ENCODE data around the gene PILRB. TPM values are rescaled to one million over a fixed set of nuclear protein-coding genes. Genes with fewer than 3 reads are reported as not detected.
A peak's percentile ranks its signal among the peaks of the same experiment; 100 is the strongest.

Gene PILRB
- polyA plus RNA-seq, 1 donor: 18.0 TPM

DNA sequence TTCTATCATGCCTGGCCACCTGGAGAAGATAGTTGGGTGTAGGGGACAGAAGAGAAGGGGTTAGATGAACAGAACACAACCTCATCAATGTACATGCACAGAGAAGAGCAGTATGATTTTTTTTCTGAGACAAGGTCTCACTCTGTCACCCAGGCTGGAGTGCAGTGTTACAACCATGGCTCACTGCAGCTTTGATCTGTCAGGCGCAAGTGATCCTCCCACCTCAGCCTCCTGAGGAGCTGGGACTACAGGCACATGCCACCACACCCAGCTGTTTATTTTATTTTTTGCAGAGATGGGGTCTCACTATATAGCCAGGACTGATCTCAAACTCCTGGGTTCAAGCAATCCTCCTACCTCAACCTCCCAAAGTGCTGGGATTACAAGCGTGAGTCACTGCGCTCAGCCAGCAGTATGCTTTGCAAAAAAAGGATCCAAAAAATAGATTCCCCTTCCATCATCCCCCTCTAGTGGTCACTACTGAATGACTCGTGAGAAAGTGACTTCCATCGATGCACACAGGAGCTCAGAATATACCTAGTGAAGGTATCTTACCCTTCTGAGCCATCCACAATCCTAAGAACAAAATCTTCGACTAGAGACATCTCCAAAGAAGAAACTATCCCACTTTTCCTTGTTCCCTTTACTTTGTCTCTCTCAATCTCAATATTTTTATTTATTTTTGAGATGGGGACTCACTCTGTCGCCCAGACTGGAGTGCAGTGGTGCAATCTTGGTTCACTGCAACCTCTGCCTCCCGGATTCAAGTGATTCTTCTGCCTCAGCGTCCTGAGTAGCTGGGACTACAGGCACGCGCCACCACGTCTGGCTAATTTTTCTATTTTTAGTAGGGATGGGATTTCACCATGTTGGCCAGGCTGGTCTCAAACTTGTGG, 49.6 kb downstream of the PILRB start:
- DNase-seq: peak; percentile 67

- DNase-seq: no peak
Measured at GRCh38 chr7:100411101-100411500, 53.2 kb downstream of the PILRB start.

- DNase-seq: no peak
Measured at GRCh38 chr7:100413346-100413745, 55.4 kb downstream of the PILRB start.

DNA sequence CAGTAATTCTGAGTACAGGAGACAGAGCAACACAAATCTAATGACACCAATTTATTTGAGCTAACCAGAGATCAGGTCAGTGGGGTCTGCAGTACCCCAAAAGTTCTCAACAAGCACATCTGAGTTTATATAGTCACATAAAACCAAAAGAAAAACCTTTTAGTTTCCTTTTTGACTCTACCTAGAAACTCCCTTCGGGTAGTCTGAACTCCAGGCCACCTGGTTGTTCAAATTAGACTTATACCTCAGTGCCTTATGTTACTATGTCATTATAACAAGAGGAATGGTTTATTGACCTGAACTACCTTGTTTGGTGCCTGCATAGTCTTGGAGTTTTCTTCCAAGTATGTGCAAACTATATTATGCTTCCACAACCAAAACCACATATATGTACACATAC, 56.0 kb downstream of the PILRB start:
- DNase-seq: no peak

- no peak for DNase-seq
Measured at GRCh38 chr7:100415448-100415847, 57.5 kb downstream of the PILRB start.

Other genes starting within 250 kb of the PILRB start
- gene TAF6, start 238.8 kb upstream of the PILRB start, polyA plus RNA-seq (ENCODE audit: insufficient read length): 39.0 TPM
- 29.7 TPM for gene CNPY4, start 238.5 kb upstream of the PILRB start, polyA plus RNA-seq (ENCODE audit: insufficient read length)
- 1.5 TPM for gene MBLAC1, start 231.2 kb upstream of the PILRB start, polyA plus RNA-seq (ENCODE audit: insufficient read length)
- 59.5 TPM for gene LAMTOR4, start 209.2 kb upstream of the PILRB start, polyA plus RNA-seq (ENCODE audit: insufficient read length)
- 12.1 TPM for gene TRAPPC14, start 199.4 kb upstream of the PILRB start, polyA plus RNA-seq (ENCODE audit: insufficient read length)
- 12.8 TPM for gene GAL3ST4, start 189.5 kb upstream of the PILRB start, polyA plus RNA-seq (ENCODE audit: insufficient read length)
- 10.1 TPM for gene GPC2, start 180.7 kb upstream of the PILRB start, polyA plus RNA-seq (ENCODE audit: insufficient read length)
- gene STAG3, start 180.2 kb upstream of the PILRB start, polyA plus RNA-seq (ENCODE audit: insufficient read length): 25.7 TPM
- gene PVRIG, start 138.2 kb upstream of the PILRB start, polyA plus RNA-seq (ENCODE audit: insufficient read length): 10.1 TPM
- 6.3 TPM for gene SPDYE3, start 50.4 kb upstream of the PILRB start, polyA plus RNA-seq (ENCODE audit: insufficient read length)
- gene PILRA, start 15.4 kb downstream of the PILRB start, polyA plus RNA-seq (ENCODE audit: insufficient read length): 5.2 TPM
- gene ZCWPW1, start 70.6 kb downstream of the PILRB start, polyA plus RNA-seq (ENCODE audit: insufficient read length): 7.1 TPM
- 35.9 TPM for gene MEPCE, start 71.7 kb downstream of the PILRB start, polyA plus RNA-seq (ENCODE audit: insufficient read length)
- gene PPP1R35, start 78.4 kb downstream of the PILRB start, polyA plus RNA-seq (ENCODE audit: insufficient read length): 15.6 TPM
- gene SPACDR, start 106.1 kb downstream of the PILRB start, polyA plus RNA-seq (ENCODE audit: insufficient read length): 2.1 TPM
- gene TSC22D4, start 121.1 kb downstream of the PILRB start, polyA plus RNA-seq (ENCODE audit: insufficient read length): 61.5 TPM
- gene NYAP1, start 125.8 kb downstream of the PILRB start, polyA plus RNA-seq (ENCODE audit: insufficient read length): 2.2 TPM
- gene AGFG2, start 181.1 kb downstream of the PILRB start, polyA plus RNA-seq (ENCODE audit: insufficient read length): 15.6 TPM
- gene SAP25, start 215.8 kb downstream of the PILRB start, polyA plus RNA-seq (ENCODE audit: insufficient read length): 3.5 TPM
- gene LRCH4, start 228.0 kb downstream of the PILRB start, polyA plus RNA-seq (ENCODE audit: insufficient read length): 31.9 TPM
- gene FBXO24, start 228.2 kb downstream of the PILRB start, polyA plus RNA-seq (ENCODE audit: insufficient read length): 2.3 TPM
- gene PCOLCE, start 244.2 kb downstream of the PILRB start, polyA plus RNA-seq (ENCODE audit: insufficient read length): 255 TPM

Data from hindlimb muscle (tissue), 1 donor.